HG02642 (cell line): Measurements from ENCODE around the gene GSG1L2.

Experiments used
- ATAC-seq: cut with Tn5 transposase; IDR thresholded peaks from one replicate; pipeline ENCODE4 v1.9.1; 2021; ENCODE audit warnings: mild to moderate bottlenecking; ENCODE audit not compliant: unreplicated experiment, poor library complexity

The GSG1L2 gene

GRCh38 chr17:9821921-9822320 lies at the start of gene GSG1L2:
TSS of gene GSG1L2 (minus strand) at chr17:9822079. CDS start at chr17:9822071, 8 bp downstream.
- no peak for ATAC-seq

GRCh38 chr17:9868552-9868951 lies 46.7 kb upstream of the GSG1L2 start:
- ATAC-seq: no peak

- no peak for ATAC-seq
These were observed 43.7 kb upstream of the GSG1L2 start for GRCh38 chr17:9865586-9865985.

DNA sequence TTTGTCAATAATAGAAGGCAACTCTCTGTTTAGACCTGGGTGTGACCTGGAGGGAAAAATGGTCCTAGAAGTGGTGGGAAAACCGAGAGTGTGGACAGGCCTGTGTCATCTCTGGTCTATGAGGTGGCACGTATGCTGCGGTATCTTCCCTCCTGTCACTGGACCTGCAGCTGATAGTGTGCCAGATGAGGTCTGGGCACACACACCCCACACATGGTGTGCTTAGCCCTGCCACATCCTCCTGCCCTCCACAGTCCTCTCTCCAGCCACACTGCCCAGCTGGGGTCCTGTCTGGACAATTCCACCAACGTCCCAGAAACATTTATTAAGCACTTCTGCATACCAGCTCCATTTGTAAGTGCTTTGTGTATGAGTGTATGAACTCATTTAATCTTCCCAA lies 41.1 kb upstream of the GSG1L2 start:
- no peak for ATAC-seq

- no peak for ATAC-seq
These were observed 40.3 kb upstream of the GSG1L2 start for GRCh38 chr17:9862220-9862619.

GRCh38 chr17:9860851-9861250 lies 39.0 kb upstream of the GSG1L2 start:
- no peak for ATAC-seq

- ATAC-seq: no peak
These were observed 37.9 kb upstream of the GSG1L2 start for GRCh38 chr17:9859781-9860180.

DNA sequence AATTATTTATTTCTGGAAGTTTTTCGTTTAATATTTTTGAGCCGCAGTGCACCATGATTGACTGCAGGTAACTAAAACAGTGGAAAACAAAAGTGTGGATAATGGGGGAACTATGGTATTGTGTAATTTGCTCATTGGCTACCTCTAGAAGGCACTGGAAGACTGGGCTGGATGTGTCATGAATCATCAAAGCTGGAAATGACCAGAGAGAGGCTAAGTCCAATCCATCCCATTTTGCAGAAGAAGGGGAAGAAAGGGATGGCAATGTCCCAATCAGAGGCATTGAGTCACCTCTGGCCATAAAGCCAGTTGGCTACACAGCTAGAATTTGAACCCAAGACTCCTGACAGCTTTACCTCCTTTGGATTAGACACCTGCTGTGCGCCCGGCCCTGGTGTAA lies 33.2 kb upstream of the GSG1L2 start:
- no peak for ATAC-seq

DNA sequence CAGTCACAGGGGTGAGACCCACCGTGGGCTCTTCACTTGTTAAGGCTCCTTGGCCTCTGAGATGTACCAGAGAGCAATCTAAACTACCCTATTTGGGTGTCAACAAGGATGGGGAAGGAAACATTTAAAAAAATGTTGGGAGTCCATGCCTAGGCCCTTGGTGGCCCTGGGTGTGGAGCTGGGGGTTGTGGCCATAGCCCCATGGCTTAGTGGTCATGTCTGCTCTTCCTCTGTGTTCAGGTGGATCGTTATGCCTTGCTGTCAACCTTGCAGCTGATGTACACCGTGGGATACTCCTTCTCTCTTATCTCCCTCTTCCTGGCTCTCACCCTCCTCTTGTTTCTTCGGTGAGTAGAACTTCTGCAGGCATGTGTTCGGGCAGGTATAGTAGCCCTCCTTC lies 32.4 kb upstream of the GSG1L2 start:
- no peak for ATAC-seq

DNA sequence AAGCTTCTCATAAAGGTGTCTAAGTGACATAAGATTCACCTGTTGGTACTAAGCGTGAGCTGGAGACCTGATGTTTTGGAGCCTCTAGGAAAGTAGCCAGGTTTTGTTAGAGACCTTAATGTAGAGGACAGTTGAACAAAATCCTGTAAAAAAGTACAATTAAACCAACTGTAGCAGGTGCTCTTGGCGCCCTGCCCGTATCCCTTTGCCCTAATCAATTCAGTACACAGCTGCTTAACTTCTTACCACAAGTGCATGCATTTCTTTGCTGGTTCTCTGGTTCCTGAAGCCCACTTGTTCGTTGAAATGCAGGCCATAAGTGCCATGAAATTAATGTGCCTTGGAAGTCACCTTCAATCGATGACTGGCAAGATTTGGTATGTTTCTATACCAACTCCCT lies 28.3 kb upstream of the GSG1L2 start:
- ATAC-seq: no peak

GRCh38 chr17:9845306-9845705 lies 23.4 kb upstream of the GSG1L2 start:
- ATAC-seq: no peak

DNA sequence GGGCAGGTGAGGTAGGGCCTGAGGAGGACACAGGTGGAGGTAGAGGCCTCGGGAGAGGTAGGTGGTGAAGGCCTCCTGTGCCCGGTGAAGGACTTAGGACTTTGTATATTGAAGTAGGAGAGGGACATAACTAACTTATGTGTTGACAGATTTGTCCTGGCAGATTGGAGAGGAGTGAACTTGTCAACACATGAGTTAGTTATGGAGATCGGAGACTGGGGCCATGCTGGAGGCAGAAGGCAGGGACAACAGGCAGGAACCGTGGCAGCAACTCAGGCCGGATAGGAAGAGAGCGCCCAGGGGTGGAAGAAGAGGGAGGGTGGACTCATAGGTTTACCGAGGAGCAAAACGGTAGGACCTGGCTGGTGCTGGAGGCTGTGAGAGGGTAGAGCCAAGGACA lies 22.3 kb upstream of the GSG1L2 start:
- no peak for ATAC-seq

DNA sequence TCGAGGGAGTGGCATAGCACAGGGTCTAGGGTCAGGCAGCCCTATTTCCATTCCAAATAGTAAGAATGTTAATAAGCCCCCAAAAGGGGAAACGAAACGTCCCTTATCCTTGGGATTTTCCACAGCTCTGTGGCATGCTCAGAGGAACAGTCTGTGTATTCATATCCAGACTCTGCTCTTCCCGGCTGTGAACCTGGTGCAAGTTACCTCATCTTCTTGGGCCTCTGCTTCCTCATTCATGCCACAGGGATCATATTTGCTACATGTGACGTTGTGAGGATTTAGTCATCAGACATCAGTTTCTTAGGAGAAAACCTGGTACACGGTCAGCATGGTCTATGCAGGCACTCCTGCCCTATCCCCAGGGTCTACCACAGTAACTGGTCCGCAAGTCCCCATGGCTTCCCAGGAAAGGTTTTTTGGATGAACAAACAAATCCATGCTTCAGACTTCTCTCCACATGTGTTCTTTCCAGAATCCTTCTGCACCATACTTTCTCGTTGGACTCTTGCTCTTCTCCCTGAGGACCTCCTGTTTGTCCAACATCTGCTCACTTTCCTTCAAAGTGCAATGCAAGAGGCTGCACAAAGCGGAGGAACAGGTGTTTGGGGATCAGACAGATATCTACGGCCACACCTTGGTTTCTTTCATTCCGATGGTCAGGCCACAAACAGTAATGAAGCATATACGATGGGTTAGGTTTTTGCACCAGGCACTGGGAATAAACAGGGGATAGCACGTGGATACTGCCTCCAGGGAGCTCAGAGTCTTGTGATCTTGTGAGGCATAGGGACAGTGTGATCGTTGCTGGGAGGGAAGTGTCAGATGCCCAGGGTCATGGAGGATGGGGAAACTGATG lies 21.5 kb upstream of the GSG1L2 start:
- ATAC-seq: no peak

GRCh38 chr17:9842057-9842758 lies 20.3 kb upstream of the GSG1L2 start:
- no peak for ATAC-seq

GRCh38 chr17:9839433-9839832 lies 17.6 kb upstream of the GSG1L2 start:
- ATAC-seq: no peak

GRCh38 chr17:9837551-9838471 lies 15.9 kb upstream of the GSG1L2 start:
- no peak for ATAC-seq

GRCh38 chr17:9833922-9834321 lies 12.0 kb upstream of the GSG1L2 start:
- ATAC-seq: no peak

DNA sequence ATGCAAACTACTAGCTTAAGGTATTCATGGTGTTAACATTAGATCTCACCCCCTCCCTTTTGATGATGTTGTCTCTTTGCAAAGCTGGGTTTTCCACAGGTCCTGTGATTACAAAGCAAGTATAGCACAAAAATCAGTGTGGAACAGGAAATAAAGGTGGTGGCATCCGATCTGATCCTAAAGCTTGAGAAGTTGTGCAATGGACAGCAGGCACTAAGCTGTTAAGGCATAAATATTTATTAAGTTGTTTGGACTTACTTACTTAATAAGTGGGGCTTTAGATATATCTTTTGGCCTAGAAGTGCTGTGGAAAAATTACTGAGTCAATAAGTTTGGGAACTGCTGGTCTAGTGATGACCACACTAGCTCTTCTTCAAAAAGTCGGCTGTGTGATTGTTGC lies 8.8 kb upstream of the GSG1L2 start:
- ATAC-seq: no peak

DNA sequence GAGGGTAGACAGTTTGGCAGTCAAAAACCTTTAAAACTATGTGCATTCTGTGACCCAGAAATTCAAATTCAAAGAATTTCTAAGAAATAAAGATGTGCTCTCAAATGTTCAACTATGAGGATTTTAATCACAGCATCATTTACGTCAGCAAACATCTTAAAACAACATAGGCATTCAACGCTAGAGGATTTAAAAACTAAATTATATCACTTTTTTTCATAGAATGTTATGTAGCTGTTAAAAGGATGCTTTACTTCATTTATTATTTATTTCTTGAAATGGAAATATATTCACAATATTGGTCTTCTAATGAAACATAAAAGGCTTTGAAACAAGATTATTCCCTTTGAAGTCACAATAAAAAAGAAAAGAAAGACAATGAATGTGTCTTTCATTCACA lies 7.5 kb upstream of the GSG1L2 start:
- ATAC-seq: no peak
